Tibial artery (tissue), 4 donors: ENCODE data around the gene AJM1.

Source experiments
- DNase-seq, 2 donors: peaks; one replicate each; pipeline ENCODE4 v3.0.0-alpha.2; 2019
- H3K27ac ChIP-seq, 2 donors: fragments of 200-600 bp; sonication (generic) in 1 of 2; 1 replicate in 1 of 2; 2 replicates in 1 of 2; pipeline ENCODE4 v1.5.1; 2018 to 2019; ENCODE audit warnings: mild to moderate bottlenecking in 1 of 2
- H3K27me3 ChIP-seq, 2 donors: fragments of 200-600 bp; sonication (generic) in 1 of 2; one replicate each; pipeline versions ENCODE4 v1.5.1 to v1.6.0; 2016 to 2019
- H3K36me3 ChIP-seq, 3 donors: fragments of 200-600 bp; sonication (generic) in 2 of 3; one replicate each; pipeline ENCODE4 v1.5.1; 2016 to 2019; ENCODE audit warnings: mild to moderate bottlenecking in 2 of 3
- H3K4me1 ChIP-seq, 4 donors: fragments of 200-600 bp; sonication (generic) in 2 of 4; 1 replicate in 3 of 4; 2 replicates in 1 of 4; pipeline ENCODE4 v1.5.1; 2016 to 2019
- H3K4me3 ChIP-seq, 2 donors: fragments of 200-600 bp; sonication (generic) in 1 of 2; 1 replicate in 1 of 2; 2 replicates in 1 of 2; pipeline ENCODE4 v1.5.1; 2018 to 2019; ENCODE audit warnings: mild to moderate bottlenecking in 2 of 2
- H3K9me3 ChIP-seq, 3 donors: fragments of 200-600 bp; sonication (generic) in 1 of 3; one replicate each; pipeline ENCODE4 v1.5.1; 2016 to 2019
- intact Hi-C: fragments of 100-400 bp; cut with DNase I; formaldehyde crosslinking; loops from one replicate; pipeline ENCODE4 v1.15.0; 2023; ENCODE audit warnings: low total_unique reads
- TF ChIP-seq, protein P1 (sequence below), 2 experiments: fragments of 200-600 bp in 1 of 2; fragments of 450-650 bp in 1 of 2; IDR thresholded peaks; one replicate each; pipeline ENCODE4 v1.5.1; 2017 to 2019; ENCODE audit warnings: antibody characterized with exemption in 2 of 2, mild to moderate bottlenecking in 1 of 2, moderate library complexity in 1 of 2

The AJM1 gene

DNA sequence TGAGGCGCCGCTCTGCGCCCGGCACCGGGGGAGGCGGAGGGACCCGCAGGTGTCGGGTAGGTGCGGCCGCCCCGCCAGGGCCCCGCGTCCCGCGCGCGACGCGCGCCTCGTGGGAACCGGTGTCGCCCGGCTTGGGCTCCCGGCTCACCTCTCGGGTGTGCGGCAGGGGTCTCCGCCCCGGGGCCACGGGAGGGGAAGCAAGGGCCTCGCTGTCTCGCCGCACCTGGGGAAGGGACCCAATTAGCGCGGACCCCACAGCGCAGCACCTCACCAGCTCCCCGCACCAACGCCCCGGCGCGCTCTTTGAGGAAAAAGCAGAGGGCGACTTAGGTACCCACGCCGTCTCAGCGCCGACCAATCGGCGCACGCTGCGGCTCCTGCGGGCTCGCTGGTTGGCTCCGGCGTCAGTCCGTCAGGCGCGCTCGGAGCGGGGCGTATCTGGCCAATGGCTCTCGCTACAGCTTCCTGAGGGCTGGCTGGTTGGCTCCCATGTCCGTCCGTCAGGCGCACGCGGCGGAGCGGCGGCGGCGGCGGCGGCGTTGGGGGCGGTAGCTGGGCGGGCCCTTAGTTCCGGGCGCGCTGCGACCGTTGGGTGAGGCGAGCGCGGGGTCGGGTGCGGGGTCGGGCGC, 43.8 kb downstream of the AJM1 start, which contains the start of gene TRAF2:
Gene TRAF2, plus strand, starts transcription at position 567 of the 629 bp plus-strand sequence. CDS start 12,225 bp downstream, outside the sequence.
- peak; percentile 95 to 98 for DNase-seq
- peak within 1 kb of the TSS; percentile 80 to 92 for H3K27ac ChIP-seq
- peaks cover 0 to 11% (median 7%) of the 10 kb centered on the region in 3 donors for H3K36me3 ChIP-seq
- intact Hi-C loops: loop anchor here (5.0 kb wide), 2 partner anchors 56 to 536 kb away; partner anchors contain the start of genes EXD3, FBXW5 and NOXA1
- H3K27me3 ChIP-seq: no peaks in the 10 kb centered on the region
- no peaks in the 10 kb centered on the region for H3K9me3 ChIP-seq
- peaks cover 0 to 32% (median 20%) of the 10 kb centered on the region in 4 donors for H3K4me1 ChIP-seq
- peak within 1 kb of the TSS; percentile 70 to 90 for H3K4me3 ChIP-seq
- TF ChIP-seq, protein P1, sequence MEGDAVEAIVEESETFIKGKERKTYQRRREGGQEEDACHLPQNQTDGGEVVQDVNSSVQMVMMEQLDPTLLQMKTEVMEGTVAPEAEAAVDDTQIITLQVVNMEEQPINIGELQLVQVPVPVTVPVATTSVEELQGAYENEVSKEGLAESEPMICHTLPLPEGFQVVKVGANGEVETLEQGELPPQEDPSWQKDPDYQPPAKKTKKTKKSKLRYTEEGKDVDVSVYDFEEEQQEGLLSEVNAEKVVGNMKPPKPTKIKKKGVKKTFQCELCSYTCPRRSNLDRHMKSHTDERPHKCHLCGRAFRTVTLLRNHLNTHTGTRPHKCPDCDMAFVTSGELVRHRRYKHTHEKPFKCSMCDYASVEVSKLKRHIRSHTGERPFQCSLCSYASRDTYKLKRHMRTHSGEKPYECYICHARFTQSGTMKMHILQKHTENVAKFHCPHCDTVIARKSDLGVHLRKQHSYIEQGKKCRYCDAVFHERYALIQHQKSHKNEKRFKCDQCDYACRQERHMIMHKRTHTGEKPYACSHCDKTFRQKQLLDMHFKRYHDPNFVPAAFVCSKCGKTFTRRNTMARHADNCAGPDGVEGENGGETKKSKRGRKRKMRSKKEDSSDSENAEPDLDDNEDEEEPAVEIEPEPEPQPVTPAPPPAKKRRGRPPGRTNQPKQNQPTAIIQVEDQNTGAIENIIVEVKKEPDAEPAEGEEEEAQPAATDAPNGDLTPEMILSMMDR (IDR thresholded peaks at IDR 0.05): peak in 1 of 2 experiments; percentile 39

- peak overlapping the region; percentile 80 to 92 for H3K27ac ChIP-seq
- peaks cover 0 to 20% (median 7%) of the 10 kb centered on the region in 3 donors for H3K36me3 ChIP-seq
- no peaks in the 10 kb centered on the region for H3K9me3 ChIP-seq
- no peaks in the 10 kb centered on the region for H3K27me3 ChIP-seq
- no peak for DNase-seq
- TF ChIP-seq, protein P1 (IDR thresholded peaks at IDR 0.05): no peak
- peak overlapping the region; percentile 70 to 90 for H3K4me3 ChIP-seq
- intact Hi-C loops: loop anchor here (5.0 kb wide), 2 partner anchors 55 to 535 kb away; partner anchors contain the start of genes EXD3, FBXW5 and NOXA1
- peaks cover 0 to 29% (median 19%) of the 10 kb centered on the region in 4 donors for H3K4me1 ChIP-seq
Measured at GRCh38 chr9:136886610-136887597, 44.6 kb downstream of the AJM1 start.

DNA sequence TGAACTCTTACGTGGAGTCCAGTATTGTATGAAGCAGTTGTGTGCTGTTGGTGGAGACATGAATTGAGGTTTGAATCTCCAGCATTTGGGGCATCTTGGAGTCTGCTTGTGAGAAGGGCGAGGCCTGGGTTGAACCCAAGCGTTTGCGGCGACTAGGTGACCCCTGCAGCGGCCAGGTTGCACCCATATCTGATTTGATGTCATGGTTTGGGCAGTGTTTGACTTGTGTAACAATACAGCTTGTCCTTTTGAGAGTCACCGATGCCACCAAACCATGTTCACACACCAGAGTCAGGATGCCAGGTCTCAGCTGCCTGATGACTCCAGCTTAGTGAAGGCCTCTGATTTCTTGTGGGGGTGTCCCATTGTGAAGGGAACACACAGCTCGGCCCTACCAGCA, 46.2 kb downstream of the AJM1 start:
- intact Hi-C loops: loop anchor here (5.0 kb wide), 2 partner anchors 54 to 534 kb away; partner anchors contain the start of genes EXD3, FBXW5 and NOXA1
- H3K27ac ChIP-seq: no peak overlapping the region
- TF ChIP-seq, protein P1 (IDR thresholded peaks at IDR 0.05): no peak

GRCh38 chr9:136889858-136890257, 47.6 kb downstream of the AJM1 start:
- no peaks in the 10 kb centered on the region for H3K27me3 ChIP-seq
- no peaks in the 10 kb centered on the region for H3K9me3 ChIP-seq
- no peak for DNase-seq
- H3K27ac ChIP-seq: no peak overlapping the region
- intact Hi-C loops: loop anchor here (5.0 kb wide), 2 partner anchors 52 to 532 kb away; partner anchors contain the start of genes EXD3, FBXW5 and NOXA1
- H3K4me1 ChIP-seq: peaks cover 0 to 20% (median 16%) of the 10 kb centered on the region in 4 donors
- H3K36me3 ChIP-seq: peaks cover 0 to 35% (median 7%) of the 10 kb centered on the region in 3 donors
- no peak overlapping the region for H3K4me3 ChIP-seq
- TF ChIP-seq, protein P1 (IDR thresholded peaks at IDR 0.05): no peak

More for the DNA sequence above, 46.2 kb downstream of the AJM1 start:
- Histone ChIP-seq H3K9me3 (no peaks in the 10 kb centered on the region), H3K36me3 (peaks cover 0 to 30% (median 7%) of the 10 kb centered on the region in 3 donors), H3K4me3 (no peak overlapping the region), H3K27me3 (no peaks in the 10 kb centered on the region), H3K4me1 (peaks cover 0 to 20% (median 16%) of the 10 kb centered on the region in 4 donors)
- no peak for DNase-seq

DNA sequence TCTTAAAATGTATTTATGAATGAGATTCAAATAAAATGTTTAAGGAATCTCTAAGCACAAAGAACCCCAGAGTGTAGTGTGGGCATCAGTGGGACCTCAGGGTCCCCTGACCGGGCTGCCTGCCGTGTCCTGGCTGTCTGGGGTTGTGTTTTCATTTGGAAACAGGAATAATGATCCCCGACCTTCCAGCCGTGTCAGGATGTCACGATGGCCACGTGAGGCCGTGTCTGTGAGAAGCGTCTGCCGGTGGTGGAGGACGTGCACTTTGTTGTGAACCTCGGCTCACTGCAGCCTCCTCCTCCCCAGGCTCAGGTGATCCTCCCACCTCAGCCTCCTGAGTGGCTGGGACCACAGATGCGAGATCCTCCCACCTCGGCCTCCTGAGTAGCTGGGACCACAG, 48.4 kb downstream of the AJM1 start:
- no peak for DNase-seq
- intact Hi-C loops: no loop called here
- Histone ChIP-seq H3K36me3 (peaks cover 0 to 35% (median 7%) of the 10 kb centered on the region in 3 donors), H3K27ac (no peak overlapping the region), H3K27me3 (no peaks in the 10 kb centered on the region), H3K4me1 (peaks cover 0 to 18% (median 11%) of the 10 kb centered on the region in 4 donors), H3K4me3 (no peak overlapping the region), H3K9me3 (no peaks in the 10 kb centered on the region)
- TF ChIP-seq, protein P1 (IDR thresholded peaks at IDR 0.05): no peak
